Fibroblast of pulmonary artery (primary cell): Measurements from ENCODE around the gene CDHR2.

Experiments used
- DNase-seq: peaks from one replicate; pipeline ENCODE4 v3.0.0-alpha.2; 2010; ENCODE audit warnings: low read depth
- H3K4me3 ChIP-seq: replicated peaks from 2 replicates; pipeline ENCODE4 v1.5.1; 2011; ENCODE audit warnings: low read depth, mild to moderate bottlenecking, control low read depth, low read length, moderate library complexity
- TF ChIP-seq, protein P1 (sequence below): IDR thresholded peaks from 2 replicates; pipeline ENCODE4 v1.5.1; 2011; ENCODE audit warnings: mild to moderate bottlenecking, control low read depth, low read length, inconsistent platforms; ENCODE audit errors: missing control alignments

Gene CDHR2

DNA sequence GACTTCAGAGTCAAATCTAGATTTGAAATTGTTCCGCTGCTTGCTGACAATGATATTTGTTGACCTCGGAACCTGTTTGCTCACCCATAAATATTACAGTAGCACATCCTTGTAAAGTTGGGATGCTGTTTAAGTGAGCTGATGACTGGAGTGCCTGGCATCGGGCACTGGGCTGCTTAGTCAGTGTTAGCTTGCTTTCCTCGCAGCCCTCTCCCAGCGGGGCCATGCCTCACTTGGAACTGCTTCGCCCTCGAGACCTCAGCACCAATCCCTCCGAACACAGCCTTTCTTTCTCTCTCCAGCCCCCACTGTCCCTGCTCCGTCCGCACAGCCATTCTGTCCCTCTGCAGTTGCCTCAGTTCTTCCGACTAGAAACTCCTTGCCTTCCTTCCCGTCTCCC lies 35.4 kb upstream of the CDHR2 start:
- H3K4me3 ChIP-seq, result no peak overlapping the region
- TF ChIP-seq, protein P1, sequence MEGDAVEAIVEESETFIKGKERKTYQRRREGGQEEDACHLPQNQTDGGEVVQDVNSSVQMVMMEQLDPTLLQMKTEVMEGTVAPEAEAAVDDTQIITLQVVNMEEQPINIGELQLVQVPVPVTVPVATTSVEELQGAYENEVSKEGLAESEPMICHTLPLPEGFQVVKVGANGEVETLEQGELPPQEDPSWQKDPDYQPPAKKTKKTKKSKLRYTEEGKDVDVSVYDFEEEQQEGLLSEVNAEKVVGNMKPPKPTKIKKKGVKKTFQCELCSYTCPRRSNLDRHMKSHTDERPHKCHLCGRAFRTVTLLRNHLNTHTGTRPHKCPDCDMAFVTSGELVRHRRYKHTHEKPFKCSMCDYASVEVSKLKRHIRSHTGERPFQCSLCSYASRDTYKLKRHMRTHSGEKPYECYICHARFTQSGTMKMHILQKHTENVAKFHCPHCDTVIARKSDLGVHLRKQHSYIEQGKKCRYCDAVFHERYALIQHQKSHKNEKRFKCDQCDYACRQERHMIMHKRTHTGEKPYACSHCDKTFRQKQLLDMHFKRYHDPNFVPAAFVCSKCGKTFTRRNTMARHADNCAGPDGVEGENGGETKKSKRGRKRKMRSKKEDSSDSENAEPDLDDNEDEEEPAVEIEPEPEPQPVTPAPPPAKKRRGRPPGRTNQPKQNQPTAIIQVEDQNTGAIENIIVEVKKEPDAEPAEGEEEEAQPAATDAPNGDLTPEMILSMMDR, result no peak
- DNase-seq, result no peak

DNA sequence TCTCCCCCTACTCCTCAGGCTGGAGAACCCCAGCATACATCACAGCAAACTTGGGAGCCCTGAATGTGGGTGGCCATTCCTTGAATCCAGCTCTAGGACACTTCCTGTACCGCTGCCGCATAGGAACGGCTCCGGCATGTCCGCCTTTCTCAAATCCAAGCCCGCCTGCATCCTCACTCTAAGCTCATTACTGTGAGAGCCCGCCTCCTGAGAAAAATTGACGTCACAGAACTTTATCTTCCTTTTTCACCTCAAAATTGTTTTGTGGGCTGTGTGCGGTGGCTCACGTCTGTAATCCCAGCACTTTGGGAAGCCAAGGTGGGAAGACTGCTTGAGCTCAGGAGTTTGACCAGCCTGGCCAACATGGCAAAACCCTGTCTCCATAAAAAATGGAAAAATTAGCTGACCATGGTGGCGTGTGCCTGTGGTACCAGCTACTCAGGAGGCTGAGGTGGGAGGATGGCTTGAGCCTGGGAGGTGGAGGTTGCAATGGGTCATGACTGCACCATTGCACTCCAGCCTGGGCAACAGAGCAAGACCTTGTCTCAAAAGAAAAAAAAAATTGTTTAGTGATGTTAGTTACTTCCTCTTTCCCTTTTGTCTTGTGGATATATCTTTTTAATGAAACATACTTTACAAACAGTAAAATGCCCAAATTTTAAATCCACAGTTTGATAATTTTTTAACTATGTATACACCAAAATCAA lies 34.7 kb upstream of the CDHR2 start:
- TF ChIP-seq, protein P1, result no peak
- no peak for DNase-seq
- no peak overlapping the region for H3K4me3 ChIP-seq

DNA sequence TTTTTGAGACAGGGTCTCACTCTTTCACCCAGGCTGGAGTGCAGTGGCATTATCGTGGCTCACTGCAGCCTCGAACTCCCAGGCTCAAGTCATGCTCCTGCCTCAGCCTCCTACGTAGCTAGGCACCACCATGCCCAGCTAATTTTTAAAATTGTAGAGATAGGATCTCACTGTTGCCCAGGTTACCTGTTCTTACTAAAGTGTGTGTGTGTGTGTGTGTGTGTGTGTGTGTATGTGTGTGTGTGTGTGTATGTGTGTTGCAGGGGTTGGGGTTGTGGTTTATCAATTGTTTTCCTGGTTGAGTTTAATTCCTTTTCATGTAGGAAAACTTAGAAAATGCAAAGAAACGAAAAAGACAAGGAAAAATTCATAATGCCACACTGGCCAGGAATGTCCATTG lies 33.7 kb upstream of the CDHR2 start:
- no peak overlapping the region for H3K4me3 ChIP-seq
- TF ChIP-seq, protein P1, result no peak
- no peak for DNase-seq

DNA sequence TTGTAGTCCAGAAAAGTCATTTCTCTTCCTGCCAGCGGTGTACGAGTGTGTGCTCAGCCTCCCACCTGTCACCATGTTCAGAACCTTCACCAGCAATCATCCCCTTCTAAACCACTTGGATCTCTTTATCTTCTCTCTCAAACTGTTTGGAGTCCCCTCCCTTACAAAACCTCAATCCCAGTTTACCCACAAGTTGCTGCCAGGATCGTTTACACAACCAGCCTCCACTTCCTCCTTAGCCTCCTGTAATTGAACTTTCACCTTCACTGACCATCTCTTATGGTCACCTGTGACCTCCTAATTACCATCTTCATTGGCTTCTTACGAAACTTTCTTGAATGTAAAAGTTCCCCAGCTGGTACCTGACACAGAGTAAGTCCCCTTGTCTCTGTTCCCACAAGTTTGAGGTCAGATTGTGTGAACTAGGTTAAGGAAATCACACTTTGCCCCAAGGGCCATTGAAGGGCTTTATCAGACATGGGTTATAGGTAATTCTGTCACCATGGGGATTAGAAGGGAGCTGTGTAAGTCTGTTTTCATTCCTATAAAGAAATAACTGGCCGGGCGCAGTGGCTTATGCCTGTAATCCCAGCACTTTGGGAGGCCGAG lies 32.0 kb upstream of the CDHR2 start:
- TF ChIP-seq, protein P1, result no peak
- DNase-seq, result no peak
- H3K4me3 ChIP-seq, result no peak overlapping the region

DNA sequence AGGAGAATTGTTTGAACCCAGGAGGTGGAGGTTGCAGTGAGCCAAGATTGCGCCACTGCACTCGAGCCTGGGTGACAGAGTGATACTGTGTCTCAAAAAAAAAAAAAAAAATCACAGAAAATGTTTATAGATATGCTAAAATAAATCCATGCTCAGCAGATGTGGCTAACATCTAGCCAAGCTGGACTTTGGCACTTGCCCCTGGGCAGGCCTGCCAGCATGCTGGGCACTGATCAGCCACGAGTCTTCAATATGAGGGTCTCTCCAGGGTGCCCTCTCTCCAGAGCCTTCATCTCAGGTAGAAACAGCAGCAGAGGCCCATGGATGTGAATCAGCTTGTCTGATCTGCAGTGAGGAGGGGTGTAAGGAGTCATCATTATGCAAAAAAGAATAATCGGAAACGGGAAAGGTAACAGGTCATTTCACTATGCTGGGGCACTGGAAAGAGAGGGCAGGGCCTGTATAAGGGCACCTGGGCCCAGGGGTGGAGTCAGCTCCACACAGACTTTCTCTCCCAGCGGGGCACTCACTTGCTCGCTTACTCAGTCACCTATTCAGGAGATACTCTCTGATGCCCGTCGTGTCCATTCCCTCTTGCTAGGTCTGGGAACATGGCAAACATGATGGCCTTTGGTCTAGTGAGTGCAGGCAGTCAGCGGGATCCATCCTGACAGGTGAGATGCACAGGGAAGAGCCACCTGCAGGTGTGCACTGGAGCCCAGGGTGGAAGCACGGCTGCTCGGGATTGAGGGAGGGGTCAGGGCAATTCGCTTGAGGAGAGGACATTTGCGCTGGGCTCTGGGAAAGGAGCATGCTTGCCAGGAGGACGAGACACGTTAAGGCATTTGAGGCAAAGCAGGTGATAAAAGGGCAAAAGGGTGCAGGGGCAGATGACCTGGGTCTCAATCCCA lies 29.1 kb upstream of the CDHR2 start:
- no peak overlapping the region for H3K4me3 ChIP-seq
- TF ChIP-seq, protein P1, result no peak
- no peak for DNase-seq

DNA sequence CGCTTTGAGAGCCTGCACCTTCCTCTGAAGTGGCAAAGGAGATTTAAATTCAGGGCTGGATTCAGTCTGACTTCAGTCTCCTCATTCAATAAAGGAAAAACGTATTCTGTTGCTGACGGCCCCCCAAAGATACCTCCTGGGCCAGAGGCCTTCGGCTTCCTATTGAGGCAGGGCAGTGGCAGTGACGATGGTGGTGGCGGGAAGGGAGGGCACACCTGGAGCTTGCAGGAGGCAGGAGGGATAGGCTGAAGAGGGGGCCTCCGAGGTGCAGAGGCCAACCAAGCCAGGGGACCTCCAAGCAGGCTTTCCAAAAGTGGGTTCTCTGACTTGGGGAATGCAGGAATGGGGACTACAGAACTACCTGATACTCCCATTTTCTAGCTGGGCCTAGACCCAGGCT lies 27.9 kb upstream of the CDHR2 start:
- no peak for DNase-seq
- TF ChIP-seq, protein P1, result no peak
- H3K4me3 ChIP-seq, result no peak overlapping the region
